Fibroblast of pulmonary artery (primary cell): Measurements from ENCODE around the gene TSEN54.

Experiments used
- DNase-seq: peaks from one replicate; pipeline ENCODE4 v3.0.0-alpha.2; 2010; ENCODE audit warnings: low read depth
- H3K4me3 ChIP-seq: replicated peaks from 2 replicates; pipeline ENCODE4 v1.5.1; 2011; ENCODE audit warnings: low read depth, mild to moderate bottlenecking, control low read depth, low read length, moderate library complexity
- TF ChIP-seq, protein P1 (sequence below): IDR thresholded peaks from 2 replicates; pipeline ENCODE4 v1.5.1; 2011; ENCODE audit warnings: mild to moderate bottlenecking, control low read depth, low read length, inconsistent platforms; ENCODE audit errors: missing control alignments

Gene TSEN54

DNA sequence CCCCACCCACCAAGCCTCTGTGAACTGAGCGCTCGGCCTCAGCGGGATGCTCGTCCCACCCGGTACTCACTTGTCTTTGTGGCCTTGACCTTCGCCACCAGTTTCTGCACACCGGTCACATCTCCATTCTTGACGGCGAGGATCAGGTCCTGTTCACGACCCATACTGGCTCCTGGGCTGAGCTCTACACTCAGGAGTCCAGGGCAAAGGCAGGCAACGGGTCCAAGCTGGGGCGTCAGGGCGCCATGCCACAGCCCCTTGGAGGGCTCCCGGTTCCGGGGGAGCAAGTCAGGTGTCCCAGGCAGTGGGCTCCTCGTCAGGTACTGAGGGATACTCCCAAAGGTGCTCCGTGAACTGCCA is 2.7 kb upstream of the TSEN54 start:
- DNase-seq = no peak
- H3K4me3 ChIP-seq = peak overlapping the region; percentile 72
- TF ChIP-seq, protein P1, sequence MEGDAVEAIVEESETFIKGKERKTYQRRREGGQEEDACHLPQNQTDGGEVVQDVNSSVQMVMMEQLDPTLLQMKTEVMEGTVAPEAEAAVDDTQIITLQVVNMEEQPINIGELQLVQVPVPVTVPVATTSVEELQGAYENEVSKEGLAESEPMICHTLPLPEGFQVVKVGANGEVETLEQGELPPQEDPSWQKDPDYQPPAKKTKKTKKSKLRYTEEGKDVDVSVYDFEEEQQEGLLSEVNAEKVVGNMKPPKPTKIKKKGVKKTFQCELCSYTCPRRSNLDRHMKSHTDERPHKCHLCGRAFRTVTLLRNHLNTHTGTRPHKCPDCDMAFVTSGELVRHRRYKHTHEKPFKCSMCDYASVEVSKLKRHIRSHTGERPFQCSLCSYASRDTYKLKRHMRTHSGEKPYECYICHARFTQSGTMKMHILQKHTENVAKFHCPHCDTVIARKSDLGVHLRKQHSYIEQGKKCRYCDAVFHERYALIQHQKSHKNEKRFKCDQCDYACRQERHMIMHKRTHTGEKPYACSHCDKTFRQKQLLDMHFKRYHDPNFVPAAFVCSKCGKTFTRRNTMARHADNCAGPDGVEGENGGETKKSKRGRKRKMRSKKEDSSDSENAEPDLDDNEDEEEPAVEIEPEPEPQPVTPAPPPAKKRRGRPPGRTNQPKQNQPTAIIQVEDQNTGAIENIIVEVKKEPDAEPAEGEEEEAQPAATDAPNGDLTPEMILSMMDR = no peak

DNA sequence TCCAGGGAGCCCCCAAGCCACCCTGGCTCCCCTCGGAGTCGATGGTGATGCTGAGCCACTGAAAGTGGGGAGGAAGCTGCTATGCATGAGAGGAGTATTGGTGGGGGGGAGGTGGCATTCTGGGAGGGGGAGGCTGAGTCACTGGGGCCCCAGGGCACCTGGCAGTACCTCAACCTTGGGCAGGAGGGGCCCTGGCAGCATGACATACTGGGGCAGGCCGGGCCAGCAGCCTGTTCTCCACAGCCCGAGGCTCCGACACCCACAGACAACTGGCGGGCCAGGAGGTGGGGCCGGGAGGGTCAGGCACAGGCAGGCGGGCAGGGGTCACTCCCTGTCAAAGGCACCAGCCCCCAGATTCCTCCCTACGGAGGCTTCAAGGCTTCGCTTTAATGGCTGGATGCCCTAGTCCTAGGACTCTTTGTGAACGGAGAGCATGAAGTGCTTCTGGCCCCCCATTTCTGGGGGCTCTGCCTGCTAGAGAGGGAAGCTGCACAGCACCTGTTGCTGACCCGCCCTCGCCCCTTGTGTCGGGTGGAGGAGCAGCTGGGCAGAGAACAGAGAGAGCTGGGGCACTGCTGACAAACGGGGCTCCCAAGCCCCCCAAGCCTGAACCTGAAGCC is 1.9 kb upstream of the TSEN54 start:
- H3K4me3 ChIP-seq = peak overlapping the region; percentile 72
- no peak for DNase-seq
- TF ChIP-seq, protein P1 = no peak

DNA sequence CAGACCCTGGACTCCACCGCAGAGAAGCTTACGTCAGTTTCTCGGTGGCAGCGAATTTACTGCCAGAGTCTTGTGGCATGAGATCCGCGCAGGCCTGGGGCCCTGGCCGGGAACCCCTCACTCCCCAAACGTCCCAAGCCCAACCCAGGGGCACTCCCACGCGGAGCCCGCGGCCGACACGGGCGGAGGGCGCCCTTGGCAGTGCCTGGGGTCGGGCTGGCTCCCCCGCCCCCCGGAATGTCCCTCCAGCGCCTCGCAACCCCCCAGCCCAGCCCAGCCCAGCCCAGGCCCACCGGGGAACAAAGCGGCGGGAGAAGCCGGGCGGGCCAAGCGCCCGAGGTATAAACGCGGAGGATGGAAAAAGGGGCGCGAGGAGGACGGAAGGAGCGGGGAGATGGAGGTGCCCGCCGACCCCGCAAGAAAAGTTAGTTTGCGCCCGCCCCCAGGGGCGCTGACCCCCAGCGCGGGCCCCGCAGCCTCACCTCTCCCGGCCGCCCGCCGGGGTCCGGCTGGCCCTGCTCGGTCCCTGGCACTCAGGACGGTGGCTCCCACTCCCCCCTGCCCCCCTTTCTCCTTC is 1.3 kb upstream of the TSEN54 start:
- TF ChIP-seq, protein P1 = no peak
- peak overlapping the region; percentile 72 for H3K4me3 ChIP-seq
- DNase-seq = no peak

DNA sequence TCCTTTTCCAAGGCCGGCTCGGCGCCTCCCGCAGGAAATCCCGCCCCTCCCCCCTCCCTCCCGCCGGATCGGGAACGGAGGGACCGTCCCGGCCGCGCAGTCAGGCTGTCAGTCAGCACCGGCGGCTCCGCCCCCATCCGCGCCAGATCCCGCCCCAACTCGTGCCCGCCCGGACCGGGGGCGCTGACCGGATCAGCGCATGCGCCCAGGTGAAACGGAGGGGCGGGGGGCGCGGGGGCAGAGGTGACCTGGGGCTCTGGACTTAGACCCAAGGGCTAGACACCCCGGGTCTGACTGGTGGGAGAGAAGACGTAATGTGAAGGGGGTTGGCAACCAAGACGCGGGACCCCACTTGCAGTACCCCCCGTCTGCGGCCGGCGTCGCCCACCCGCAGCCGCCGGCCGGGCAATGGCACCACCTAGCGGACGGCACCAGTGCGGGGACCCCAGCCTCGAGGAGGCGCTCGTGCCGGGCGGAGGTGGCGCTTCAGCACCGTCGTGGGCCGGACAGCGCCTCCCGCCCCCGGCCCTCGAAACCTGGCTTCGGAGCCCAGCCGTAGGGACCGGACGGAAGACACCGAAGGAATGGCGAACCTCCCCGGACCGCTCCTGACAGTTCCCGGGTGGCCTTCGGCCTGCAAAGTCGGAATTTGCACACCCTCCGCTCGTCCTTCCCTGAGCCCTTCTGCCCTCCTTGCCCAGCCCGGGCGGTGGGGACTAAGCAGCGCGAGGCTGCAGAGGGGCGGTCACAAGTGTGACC is 653 bp upstream of the TSEN54 start, which contains the start of gene CASKIN2:
TSS of gene CASKIN2 (minus strand) at position 42 of the 759 bp plus-strand sequence. CDS start 1,733 bp downstream, outside the sequence.
- TF ChIP-seq, protein P1 = peak; percentile 68
- peak; percentile 91 for DNase-seq
- H3K4me3 ChIP-seq = peak within 1 kb of the TSS; percentile 72

DNA sequence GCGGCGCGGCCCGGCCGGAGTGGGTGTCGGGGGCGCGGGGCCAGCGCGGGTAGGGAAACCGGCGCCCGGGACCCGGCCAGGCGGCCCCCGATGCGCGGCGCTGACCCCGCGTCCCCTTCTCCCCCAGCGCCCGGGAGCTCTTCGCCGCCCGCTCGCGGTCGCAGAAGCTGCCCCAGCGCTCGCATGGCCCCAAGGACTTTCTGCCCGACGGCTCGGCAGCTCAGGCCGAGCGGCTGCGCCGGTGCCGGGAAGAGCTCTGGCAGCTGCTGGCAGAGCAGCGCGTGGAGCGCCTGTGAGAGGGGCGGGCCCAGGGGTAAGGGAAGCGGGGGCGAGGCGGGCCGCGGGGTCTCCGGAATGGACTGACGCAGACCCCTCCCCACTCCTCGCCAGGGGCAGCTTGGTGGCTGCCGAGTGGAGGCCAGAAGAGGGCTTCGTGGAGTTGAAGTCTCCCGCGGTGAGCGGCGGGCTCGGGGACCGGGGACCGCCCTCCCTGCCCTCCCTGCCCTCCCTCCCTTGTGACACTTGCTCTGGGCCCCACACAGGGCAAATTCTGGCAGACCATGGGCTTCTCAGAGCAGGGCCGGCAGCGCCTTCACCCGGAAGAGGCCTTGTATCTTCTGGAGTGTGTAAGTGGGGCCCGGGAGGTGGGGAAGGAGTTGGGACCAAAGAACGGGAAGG is 430 bp downstream of the TSEN54 start:
- TF ChIP-seq, protein P1 = no peak
- peak overlapping the region; percentile 72 for H3K4me3 ChIP-seq
- DNase-seq = no peak

DNA sequence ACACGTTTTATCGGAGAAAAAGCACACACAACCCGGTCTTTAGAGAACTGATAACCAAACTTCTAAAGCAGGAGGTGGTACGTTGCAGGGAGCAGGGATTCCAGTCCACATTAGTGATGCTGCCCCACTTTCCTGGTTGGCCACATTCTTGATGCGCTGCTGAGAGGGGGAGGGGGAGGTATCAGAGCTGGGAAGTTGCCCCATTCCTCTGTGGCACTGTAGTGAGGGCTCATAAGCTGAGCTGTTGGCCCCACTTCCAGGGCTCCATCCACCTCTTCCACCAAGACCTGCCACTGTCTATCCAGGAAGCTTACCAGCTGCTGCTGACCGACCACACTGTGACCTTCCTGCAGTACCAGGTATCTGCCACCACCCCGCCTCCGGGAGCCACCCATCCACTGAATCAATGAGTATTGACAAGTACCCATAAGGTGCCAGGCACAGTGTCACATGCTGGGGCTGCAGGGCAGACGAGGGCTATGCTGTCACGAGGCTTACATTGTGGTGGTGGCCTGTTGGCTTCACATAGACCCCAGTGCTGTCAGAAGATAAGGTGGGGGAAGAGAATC is 1.1 kb downstream of the TSEN54 start:
- DNase-seq = no peak
- H3K4me3 ChIP-seq = peak overlapping the region; percentile 72
- TF ChIP-seq, protein P1 = no peak
